Stimulated activated CD8-positive, alpha-beta memory T cell treated with anti-CD3 and anti-CD28 coated beads, Interleukin-7, amount 100 ng/mL, for 1 hour (primary cell): ENCODE measurements around the gene HECW1.

Experiments used
- DNase-seq, 2 donors: peaks; one replicate each; pipeline ENCODE4 v3.0.0-alpha.2; 2020; ENCODE audit warnings: low read depth in 2 of 2

HECW1 gene

GRCh38 chr7:43437001-43437400 is 324.6 kb downstream of the HECW1 start:
- DNase-seq: no peak

GRCh38 chr7:43438897-43439479 is 326.5 kb downstream of the HECW1 start:
- no peak for DNase-seq

DNA sequence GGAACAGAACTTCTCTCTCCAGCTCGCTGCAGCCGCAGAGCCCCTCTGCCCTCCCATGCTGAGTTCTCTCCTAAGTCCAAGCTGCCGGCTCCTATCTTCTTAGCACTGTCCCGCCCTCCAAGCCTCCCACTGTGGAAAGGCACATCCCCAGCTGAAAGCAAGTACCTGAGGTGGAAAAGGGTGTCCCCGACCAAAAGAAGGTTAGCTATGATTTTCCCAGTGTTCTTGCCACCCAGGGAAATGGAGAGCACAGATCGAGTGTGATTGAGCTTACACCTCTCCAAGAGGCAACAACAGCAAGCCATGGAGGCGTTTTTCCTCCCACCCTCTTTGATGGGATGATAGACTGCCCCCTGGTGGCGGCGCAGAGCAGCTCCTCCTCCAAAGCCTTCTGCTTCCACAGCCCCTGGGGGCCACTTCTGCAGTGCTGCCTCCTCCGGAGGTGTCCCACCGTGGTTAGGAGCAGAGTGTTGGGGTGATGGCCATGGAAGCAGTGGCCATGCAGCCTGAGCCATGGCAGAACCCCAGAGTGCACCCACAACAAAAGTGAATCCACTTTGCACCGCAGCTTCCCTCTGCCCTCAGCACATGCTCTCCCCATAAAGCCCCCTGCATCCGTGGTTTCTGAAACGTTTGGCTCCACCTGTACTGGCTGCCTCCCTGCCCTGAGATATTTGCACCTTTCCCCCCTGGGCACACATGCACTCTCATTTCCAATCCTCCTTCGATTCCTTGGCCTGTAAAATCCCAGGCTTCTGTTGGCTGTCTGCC is 327.4 kb downstream of the HECW1 start:
- DNase-seq: peak in 1 of 2 donors; percentile 27

DNA sequence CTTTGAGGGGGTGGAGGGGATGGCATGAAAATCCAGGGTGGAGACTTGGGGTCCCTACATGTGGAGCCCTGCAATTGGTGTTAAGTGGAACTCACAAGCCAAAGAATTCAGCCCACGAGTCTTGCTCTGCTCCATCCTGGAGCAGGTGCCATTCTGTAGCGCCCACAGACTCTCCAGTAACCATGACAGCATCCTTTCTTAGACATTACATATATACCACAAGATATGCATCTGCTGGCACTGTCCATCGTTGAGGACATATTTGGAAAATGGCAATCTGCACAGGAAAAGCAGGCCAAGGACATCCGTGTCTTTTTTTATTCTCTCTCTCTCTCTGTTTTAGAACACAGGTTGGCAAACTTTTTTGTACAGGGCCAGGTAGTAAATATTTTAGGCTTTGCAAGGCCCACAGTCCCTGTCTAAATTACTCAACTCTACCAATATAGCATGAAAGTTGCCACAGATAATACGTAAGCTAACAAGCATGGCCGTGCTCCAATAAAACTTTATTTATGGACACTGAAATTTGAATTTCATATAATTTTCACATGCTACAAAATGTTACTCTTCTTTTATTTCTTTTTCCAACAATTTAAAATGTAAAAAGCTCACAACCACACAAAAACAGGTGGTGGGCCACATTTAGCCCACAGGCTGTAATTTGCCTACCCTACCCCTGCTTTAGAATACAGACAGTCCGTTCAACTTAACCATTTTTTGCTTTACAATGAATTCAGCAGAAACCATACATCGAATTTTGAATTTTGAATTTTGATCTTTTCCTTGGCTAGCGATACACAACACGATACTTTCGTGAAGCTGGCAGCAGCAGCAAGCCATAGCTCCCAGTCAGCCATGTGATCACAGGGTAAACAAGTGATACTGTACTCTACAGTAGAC is 329.0 kb downstream of the HECW1 start:
- DNase-seq: no peak

- no peak for DNase-seq
These were observed 330.9 kb downstream of the HECW1 start for GRCh38 chr7:43443381-43443780.

GRCh38 chr7:43444711-43445578 is 332.5 kb downstream of the HECW1 start:
- DNase-seq: no peak

- DNase-seq: no peak
These were observed 337.1 kb downstream of the HECW1 start for GRCh38 chr7:43449577-43449976.

- DNase-seq: no peak
These were observed 338.4 kb downstream of the HECW1 start for GRCh38 chr7:43450894-43451293.

DNA sequence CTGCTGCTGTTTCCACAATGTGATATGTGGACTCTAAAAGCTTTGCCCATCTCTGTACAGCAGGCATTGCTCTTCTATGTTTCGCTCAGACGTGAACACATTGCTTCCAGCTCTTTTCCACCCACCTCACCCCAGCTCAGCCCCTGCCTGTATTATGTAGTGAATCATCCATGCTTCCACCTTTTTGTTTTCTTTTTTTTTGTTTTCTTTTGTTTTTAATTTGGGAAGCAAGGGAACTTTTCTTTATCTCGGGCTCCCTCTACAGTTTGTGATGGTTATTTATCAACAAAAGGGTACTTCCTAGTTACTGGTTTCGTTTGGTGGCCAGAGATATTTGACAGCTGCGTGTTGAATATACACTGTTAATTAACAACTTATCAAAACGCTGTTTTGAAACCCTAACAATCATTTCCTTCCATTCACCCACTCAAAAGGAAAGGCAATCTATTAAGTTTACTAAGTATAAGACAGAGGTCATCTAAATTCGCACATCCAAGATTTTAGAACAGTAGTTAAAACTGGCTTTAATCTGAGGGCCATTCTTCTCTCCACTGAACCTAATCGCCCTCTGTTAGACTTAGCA is 342.6 kb downstream of the HECW1 start:
- no peak for DNase-seq

DNA sequence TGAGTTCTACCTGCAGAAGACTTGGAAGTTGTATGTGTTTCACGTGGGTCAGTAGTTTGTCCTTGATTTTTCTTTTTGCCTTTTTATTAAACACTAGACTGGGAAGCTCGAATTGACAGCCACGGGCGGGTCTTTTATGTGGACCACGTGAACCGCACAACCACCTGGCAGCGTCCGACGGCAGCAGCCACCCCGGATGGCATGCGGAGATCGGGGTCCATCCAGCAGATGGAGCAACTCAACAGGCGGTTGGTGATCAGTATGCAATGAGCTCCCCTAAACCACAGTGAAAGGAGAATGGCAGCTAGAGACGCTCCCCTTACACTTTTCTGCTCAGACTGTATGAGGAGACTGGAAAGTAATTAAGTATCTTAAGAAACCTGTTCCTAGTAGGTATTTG is 343.8 kb downstream of the HECW1 start:
- no peak for DNase-seq

DNA sequence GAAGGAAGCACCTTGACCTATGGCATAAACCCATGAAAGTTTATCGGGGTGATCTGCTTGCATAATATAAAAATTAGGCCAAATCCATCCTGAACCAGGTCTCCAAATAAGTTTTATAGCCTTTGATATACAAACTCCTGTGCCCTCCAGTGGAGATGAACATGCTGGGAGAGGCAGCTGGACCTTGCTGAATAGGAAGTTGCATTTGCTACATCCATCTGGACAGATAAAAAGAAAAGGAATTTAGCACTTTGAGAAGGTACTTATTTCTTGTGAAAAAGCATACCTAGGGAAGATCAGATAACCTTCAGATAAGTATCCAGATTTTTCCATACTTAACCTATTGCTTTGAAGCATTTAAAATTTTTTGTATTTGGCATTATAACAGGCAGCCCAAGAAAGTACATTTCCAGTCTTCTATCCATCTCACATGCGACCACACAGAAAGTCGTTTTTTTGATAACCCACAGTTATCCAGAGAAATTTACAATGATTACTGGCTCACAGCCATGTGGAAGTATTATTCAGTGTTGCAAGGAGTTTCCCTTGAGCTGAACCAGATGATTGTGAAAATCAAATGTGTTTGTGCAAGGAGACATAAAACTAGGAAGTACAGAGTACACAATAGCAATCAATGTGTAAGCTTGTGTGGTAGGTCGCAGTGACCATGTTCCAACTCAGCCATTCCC is 346.0 kb downstream of the HECW1 start:
- no peak for DNase-seq

- DNase-seq: no peak
These were observed 346.5 kb downstream of the HECW1 start for GRCh38 chr7:43459019-43459337.

DNA sequence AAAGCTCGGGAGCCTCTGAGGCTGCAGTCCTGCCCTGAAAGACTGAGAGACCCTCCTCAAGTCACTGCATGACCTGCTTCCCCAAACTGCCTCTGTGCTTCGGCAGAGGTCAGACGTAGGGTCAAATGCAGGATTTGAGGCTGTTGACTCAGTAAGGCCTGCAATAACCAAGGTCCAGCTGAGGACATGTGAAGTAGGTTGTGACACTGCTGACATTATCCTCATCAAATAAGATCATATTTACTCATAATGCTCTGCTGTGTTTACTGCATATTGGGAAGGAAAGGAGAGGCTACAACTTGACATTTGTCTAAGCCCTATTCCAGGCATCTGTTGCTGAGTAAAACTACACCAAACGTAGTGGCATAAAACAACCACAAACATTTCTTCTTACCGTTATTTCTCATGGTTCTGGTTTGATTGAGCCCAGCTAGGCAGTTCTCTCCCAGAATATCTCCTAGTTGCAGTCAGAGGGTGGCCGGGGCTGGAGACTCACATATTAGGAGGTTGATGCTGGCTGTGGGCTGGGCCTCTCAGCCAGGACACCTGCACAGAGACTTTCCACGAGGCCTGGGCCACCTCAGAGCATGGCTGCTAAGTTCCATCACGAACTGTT is 348.4 kb downstream of the HECW1 start:
- no peak for DNase-seq

DNA sequence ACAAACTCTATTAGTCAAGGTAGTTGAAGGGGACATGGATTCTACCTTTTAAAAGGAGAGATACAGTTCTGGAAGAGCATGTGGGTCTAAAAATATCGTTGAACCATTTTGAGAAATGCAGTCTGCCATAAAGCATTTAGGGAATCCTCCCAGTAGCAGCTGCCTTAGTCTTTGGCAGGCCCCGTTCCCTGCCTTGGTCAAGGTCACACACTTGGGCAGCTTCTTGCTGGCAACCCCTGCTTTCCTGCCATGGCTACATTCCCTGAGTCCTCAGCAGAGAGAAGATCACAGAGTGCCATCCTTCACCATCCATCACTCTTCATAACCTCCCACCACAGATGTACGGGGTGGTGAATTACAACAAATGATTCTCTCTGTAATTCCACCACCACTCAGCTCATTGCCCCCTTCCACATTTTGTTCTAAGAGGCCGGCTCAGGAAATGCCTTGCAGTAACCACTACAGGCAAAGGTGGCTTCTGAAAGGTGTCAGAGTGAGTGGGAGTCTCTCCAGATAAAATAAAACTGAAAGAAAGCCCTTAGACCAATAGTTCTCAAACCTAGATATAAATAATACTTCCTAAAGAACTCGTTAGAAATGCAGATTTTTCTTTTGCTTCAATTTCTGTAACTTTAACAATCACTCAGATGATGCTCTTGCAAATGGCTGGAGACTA is 349.0 kb downstream of the HECW1 start:
- no peak for DNase-seq

- DNase-seq: no peak
These were observed 350.4 kb downstream of the HECW1 start for GRCh38 chr7:43462836-43463235.

DNA sequence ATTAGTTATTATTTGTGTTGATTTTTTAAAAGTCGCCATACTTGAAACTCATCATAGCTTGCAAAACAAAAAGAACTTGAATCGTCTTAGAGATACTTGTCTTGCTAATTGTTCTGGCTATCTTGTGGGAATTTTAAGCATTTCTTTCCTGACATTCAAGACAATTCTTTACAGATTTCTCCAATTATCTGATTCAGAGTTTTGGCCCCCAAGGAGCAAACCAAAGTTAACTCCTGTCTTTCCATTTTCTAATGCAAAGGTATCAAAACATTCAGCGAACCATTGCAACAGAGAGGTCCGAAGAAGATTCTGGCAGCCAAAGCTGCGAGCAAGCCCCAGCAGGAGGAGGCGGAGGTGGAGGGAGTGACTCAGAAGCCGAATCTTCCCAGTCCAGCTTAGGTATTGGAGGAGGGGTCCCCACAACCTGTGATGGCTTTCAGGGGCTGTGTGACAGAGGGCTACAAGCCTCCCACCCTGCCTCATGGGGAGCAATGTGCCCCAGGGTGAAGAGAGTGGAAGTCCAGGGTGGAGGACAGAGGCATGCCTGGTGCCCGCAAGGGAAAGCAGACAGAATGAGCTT is 351.0 kb downstream of the HECW1 start:
- DNase-seq: no peak

DNA sequence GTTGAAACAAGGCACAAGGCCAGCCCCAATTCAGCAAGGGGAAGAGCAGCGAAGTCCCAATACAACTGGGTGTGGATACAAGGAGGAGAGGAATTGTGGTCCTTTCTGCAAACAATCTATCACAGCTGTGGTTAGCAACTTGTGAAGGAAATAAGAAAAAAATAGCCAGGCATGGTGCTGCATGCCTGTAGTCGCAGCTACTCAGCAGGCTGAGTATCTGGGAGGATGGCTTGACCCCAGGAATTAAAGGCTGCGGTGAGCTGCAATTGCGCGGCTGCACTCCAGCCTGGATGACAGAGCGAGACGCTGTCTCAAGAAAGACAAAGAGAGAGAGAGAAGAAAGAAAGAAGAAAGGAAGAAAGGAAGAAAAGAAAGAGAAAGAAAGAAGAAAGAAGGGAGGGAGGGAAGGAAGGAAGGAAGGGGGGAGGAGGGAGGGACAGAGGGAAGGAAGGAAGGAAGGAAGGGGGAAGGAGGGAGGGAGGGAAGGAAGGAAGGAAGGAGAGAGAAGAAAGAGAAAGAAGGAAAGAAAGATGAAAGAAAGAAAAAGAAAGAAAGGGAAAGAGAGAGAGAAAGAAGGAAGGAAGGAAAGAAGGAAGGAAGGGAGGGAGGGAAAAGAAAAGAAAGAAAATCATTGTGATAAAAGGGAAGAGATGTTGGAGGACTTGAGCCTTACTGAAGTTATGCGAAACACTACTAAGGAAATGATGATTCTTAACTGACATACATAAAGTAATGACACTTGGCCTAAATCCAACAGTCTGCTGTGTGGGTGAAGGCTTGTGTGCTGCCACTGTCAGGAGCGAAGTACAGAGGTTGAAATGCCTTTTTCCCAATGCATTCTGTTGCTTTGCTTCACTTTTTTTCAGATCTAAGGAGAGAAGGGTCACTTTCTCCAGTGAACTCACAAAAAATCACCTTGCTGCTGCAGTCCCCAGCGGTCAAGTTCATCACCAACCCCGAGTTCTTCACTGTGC is 353.4 kb downstream of the HECW1 start:
- no peak for DNase-seq

DNA sequence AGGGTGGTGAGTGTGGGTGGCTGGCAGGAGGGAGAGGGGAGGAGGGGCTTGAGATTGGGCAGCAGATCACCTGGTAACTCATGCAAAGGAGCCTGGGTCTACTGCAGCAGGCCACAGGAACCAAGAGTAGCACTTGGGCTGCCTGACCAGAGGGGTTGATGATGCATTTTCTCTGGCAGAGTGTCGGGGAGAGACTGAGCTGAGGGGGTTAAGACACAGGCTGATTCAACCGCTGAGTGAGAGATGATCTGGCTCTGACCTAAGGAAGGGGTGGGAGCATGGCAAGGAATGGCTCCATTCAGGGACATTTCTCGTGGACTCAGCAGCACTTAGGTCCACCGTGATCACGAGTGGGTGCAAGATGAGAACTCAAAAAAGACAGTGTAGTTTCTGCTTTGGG is 355.0 kb downstream of the HECW1 start:
- DNase-seq: no peak
